Thyroid gland (tissue), 4 donors: ENCODE measurements around the gene KIDINS220.

ENCODE experiments used
- CTCF ChIP-seq, 6 experiments: fragments of 200-600 bp in 3 of 6; fragments of 450-650 bp in 3 of 6; sonication (generic) in 3 of 6; IDR thresholded peaks; one replicate each; pipeline ENCODE4 v1.5.1; 2016 to 2019; ENCODE audit warnings: antibody characterized with exemption in 6 of 6, mild to moderate bottlenecking in 2 of 6, inconsistent platforms in 1 of 6, moderate library complexity in 1 of 6
- POLR2A ChIP-seq, 2 donors: fragments of 450-650 bp; IDR thresholded peaks; one replicate each; pipeline ENCODE4 v1.6.1; 2017; ENCODE audit warnings: antibody characterized with exemption in 2 of 2, mild to moderate bottlenecking in 2 of 2, moderate library complexity in 1 of 2

GRCh38 chr2:8800218-8800617 is 37.2 kb downstream of the KIDINS220 start:
- no peak for TF ChIP-seq CTCF (IDR thresholded peaks at IDR 0.05)
- no peak for TF ChIP-seq POLR2A (IDR thresholded peaks at IDR 0.05)
